Astrocyte of the cerebellum (primary cell): ENCODE results near the gene RUNDC1.
"Not testable (repeated sequence)": the region's sequence is repeated elsewhere in the genome, so short reads cannot be mapped to it uniquely, and the experiment has no call there.

ENCODE experiments used
- DNase-seq: peaks from one replicate; pipeline ENCODE4 v3.0.0-alpha.2; 2011; ENCODE audit warnings: low read depth
- H3K4me3 ChIP-seq: 2 replicates; pipeline ENCODE4 v1.5.1; 2011; ENCODE audit warnings: mild to moderate bottlenecking, low read depth, low read length, moderate library complexity
- in situ Hi-C: cut with HindIII; loops from 2 replicates; pipeline ENCODE4 v1.10.0; 2017; ENCODE audit warnings: low sequenced_read_pairs
- TF ChIP-seq, protein P1 (sequence below): IDR thresholded peaks from 2 replicates; pipeline ENCODE4 v1.5.1; 2012; ENCODE audit warnings: low read length, low read depth, moderate library complexity, mild to moderate bottlenecking; ENCODE audit errors: missing control alignments

Gene RUNDC1

DNA sequence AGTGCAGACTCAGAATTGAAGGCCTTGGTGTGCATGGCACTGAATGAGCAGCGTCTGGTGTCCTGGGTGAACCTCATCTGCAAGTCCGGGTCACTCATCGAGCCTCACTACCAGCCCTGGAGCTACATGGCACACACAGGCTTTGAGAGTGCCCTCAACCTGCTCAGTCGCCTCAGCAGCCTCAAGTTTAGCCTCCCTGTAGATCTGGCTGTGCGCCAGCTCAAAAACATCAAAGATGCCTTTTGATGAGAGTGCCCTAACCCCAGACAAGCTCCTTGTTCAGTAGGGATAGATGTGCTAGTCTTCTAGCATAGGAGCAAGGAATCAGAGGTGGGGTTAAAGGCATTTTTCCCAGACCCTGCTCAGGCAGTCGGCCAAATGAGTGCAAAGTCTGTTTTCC lies 11.1 kb downstream of the RUNDC1 start:
- H3K4me3 ChIP-seq: no peak overlapping the region
- TF ChIP-seq, protein P1, sequence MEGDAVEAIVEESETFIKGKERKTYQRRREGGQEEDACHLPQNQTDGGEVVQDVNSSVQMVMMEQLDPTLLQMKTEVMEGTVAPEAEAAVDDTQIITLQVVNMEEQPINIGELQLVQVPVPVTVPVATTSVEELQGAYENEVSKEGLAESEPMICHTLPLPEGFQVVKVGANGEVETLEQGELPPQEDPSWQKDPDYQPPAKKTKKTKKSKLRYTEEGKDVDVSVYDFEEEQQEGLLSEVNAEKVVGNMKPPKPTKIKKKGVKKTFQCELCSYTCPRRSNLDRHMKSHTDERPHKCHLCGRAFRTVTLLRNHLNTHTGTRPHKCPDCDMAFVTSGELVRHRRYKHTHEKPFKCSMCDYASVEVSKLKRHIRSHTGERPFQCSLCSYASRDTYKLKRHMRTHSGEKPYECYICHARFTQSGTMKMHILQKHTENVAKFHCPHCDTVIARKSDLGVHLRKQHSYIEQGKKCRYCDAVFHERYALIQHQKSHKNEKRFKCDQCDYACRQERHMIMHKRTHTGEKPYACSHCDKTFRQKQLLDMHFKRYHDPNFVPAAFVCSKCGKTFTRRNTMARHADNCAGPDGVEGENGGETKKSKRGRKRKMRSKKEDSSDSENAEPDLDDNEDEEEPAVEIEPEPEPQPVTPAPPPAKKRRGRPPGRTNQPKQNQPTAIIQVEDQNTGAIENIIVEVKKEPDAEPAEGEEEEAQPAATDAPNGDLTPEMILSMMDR: no peak
- DNase-seq: no peak
- in situ Hi-C loops: no loop called here

DNA sequence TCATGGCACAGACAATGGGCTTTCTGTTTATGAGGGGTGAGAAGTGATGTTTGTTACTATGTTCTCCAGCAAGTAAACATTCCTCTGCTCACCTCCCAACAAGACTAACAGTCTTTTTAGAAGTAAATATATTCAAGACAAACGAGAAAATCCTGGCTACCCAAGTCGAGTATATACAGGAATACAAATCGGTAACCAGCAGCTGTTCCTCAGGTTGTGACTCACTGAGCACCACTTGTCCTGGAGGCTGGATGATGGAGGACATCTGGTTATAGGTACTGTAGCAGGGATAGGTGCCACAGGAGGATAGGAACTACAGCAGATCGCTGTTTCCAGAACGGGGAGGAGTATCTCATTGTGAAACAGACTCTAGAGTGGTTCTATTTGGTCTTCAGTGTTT lies 12.5 kb downstream of the RUNDC1 start:
- H3K4me3 ChIP-seq: no peak overlapping the region
- TF ChIP-seq, protein P1: no peak
- in situ Hi-C loops: no loop called here
- DNase-seq: no peak

DNA sequence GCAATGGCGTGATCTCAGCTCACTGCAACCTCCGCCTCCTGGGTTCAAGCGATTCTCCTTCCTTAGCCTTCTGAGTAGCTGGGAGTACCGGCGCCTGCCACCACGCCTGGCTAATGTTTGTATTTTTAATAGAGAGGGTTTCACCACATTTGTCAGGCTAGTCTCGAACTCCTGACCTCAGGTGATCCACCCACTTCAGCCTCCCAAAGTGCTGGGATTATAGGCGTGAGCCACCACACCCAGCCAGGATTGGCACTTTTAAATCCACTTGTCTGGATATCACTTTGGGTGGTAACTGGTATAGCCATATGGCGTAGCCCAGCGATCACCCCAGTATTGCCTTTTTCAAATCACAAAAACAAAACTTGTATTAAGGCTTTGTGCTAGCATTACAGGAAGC lies 13.5 kb downstream of the RUNDC1 start:
- H3K4me3 ChIP-seq, in situ Hi-C loops, DNase-seq: not testable (repeated sequence)

DNA sequence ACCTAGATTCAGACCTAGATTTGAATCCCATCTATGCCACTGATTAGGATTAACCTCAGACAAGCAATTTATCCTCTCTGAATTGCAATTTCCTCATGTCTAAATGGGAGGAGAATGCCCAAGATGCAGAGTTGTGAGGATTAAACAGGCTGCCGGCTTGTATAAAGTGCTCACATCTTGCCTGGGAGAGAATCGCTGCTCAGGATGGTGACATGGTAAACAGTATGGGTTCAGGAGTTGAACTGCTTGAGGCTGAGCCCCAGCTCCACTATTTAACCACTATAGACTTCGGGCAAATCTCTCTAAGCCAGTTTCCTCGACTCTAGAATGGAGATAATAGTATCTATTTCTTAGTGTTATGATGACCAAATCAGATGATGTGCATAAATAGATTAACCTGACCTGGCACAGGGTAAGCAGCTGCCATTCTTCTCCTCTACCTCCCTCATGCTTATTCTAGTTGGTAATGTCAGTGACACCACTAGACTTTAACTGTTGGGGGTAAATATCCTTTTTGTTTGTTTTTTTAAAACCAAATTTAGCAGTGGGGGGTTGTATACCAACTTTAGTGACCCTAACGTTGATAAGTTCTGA lies 17.1 kb downstream of the RUNDC1 start:
- in situ Hi-C loops: no loop called here
- TF ChIP-seq, protein P1: no peak
- peak overlapping the region; percentile 12 for H3K4me3 ChIP-seq
- no peak for DNase-seq

DNA sequence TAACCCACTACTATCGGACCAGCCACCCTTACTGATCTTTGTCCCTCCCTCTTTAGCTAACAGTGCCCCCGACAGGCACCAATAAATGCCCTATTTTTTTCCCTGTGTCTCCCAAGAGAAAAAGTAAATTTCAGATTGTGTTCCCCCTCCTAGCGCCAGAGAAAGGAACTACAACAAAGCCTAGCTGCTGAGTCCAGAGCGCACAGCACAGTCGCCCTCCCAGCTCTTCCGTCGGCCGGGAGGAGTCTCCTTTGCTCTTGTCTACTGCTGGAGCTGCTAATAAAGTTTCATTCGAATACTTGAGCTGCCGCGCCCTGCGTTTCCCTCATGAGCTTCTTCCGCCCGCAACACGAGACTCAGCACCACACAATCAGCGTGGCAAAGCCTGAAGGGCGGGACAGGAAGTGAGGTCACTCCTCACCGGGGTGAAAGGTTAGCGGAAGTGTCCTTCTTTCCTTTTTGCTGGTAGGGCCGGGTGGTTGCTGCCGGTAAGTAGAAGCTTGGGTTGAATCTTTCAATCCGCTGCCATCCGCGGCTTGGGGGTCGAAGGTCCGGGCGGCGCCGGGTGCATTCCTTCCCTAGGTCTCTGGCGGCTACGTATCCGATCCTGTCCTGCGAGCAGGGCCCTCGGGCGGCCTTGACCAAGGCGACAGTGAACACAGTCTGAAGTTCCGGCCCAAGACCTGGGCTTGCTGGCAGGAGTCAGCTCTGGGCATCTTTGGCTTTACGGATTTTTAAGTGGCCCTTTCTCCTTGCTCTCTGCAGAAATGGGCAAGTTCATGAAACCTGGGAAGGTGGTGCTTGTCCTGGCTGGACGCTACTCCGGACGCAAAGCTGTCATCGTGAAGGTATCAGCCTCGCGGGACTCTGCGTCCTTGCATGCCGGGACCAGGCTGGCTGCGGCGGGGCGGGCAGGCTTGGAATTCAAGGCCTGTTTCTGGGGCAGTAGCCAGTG lies 17.9 kb downstream of the RUNDC1 start, which contains the start of gene RPL27:
RPL27 (plus strand) TSS at position 436 of the 955 bp plus-strand sequence; CDS start at position 768, 332 bp downstream.
- in situ Hi-C loops: no loop called here
- peak; percentile 100 for DNase-seq
- TF ChIP-seq, protein P1: peak; percentile 90
- H3K4me3 ChIP-seq: peak within 1 kb of the TSS; percentile 79

DNA sequence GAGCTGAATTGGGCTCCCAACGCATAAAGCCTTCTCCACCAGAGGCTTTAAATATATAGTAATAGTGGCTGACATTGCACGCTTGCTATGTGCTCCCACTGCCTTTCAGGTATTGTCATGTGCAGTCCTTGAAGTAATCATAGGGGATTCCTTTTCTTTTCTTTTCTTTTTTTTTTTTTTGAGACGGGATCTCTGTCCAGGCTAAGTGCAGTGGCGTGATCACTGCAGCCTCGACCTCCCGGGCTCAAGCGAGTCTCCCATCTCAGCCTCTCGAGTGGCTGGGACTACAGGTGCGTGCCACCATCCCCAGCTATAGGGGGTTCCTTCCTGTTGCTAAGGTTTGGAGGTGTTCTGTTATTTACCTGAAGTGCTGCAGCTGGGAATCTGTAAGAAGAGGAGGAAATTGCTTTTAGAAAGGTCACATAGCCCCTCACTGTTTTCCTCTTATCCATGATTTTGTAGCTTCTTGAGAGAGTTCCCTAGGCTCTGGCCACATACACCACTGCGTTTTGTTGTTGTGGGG lies 18.7 kb downstream of the RUNDC1 start:
- peak overlapping the region; percentile 79 for H3K4me3 ChIP-seq
- in situ Hi-C loops: no loop called here
- TF ChIP-seq, protein P1: no peak
- no peak for DNase-seq

DNA sequence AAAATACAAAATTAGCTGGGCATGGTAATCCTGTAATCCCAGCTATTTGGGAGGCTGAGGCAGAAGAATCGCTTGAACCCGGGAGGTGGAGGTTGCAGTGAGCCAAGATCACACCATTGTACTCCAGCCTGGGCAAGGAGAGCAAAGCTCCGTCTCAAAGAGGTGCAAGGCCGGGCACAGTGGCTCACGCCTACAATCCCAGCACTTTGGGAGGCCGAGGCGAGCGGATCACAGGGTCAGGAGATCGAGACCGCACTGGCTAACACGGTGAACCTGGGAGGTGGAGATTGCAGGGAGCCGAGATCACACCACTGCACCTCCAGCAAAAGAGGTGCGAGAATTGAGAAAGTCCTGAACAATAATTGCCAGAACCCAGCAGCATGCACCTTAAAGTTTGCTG lies 20.5 kb downstream of the RUNDC1 start:
- in situ Hi-C loops, DNase-seq: not testable (repeated sequence)

More for the DNA sequence above, 20.5 kb downstream of the RUNDC1 start:
- not testable (repeated sequence) for H3K4me3 ChIP-seq
